Spinal cord (tissue), 10 donors: ENCODE measurements around the gene PGP. TPM values are rescaled to one million over a fixed set of nuclear protein-coding genes. Genes with fewer than 3 reads are reported as not detected.
A peak's percentile ranks its signal among the peaks of the same experiment; 100 is the strongest.

ENCODE experiments used
- DNase-seq, 6 donors: peaks; one replicate each; pipeline versions ENCODE4 v3.0.0 to v3.0.0-alpha.2; 2013 to 2015; ENCODE audit warnings: low spot score in 6 of 6, low read depth in 4 of 6
- H3K27ac ChIP-seq: one replicate; pipeline ENCODE4 v1.5.1; 2013; ENCODE audit warnings: low read depth, low read length, control low read depth
- H3K27me3 ChIP-seq: one replicate; pipeline ENCODE4 v1.6.1; 2013; ENCODE audit warnings: low read length; ENCODE audit not compliant: control insufficient read depth, insufficient read depth
- H3K36me3 ChIP-seq: one replicate; pipeline ENCODE4 v1.6.1; 2013; ENCODE audit warnings: low read length; ENCODE audit not compliant: control insufficient read depth, insufficient read depth
- H3K4me1 ChIP-seq: one replicate; pipeline ENCODE4 v1.6.1; 2013; ENCODE audit warnings: low read length; ENCODE audit not compliant: control insufficient read depth, insufficient read depth
- H3K4me3 ChIP-seq: one replicate; pipeline ENCODE4 v1.5.1; 2013; ENCODE audit warnings: low read depth, low read length, control low read depth
- H3K9me3 ChIP-seq: one replicate; pipeline ENCODE4 v1.6.1; 2013; ENCODE audit warnings: low read length; ENCODE audit not compliant: control insufficient read depth, insufficient read depth
- WGBS: methylation state at CpG from one replicate; pipeline ENCODE4 v1.1.5; 2013; ENCODE audit warnings: missing lambda C conversion rate; ENCODE audit not compliant: insufficient coverage; 5-methylcytosine and 5-hydroxymethylcytosine counted together
- polyA plus RNA-seq, 2 donors: library from polyadenylated mRNA; unstranded; fragments of 120-200 nt; gene quantifications; one replicate each; pipeline ENCODE4 v1.2.1, GENCODE V29; 2013; ENCODE audit not compliant: insufficient read length in 2 of 2
- total RNA-seq, 2 donors: library from RNA; depleted of rRNA in 1 of 2; stranded (reverse); fragments of 120-200 nt in 1 of 2; fragments of >200 nt in 1 of 2; gene quantifications; one replicate each; pipeline versions ENCODE4 v1.2.3 to v1.2.4, GENCODE V29; 2013 to 2014
- donor health status: healthy.

PGP gene
- total and polyA plus RNA-seq, 4 donors = 15.9 to 35.7 (median 21.8) TPM

- Histone ChIP-seq H3K27ac (no peak overlapping the region), H3K36me3 (peaks cover 58% of the 10 kb centered on the region), H3K9me3 (no peaks in the 10 kb centered on the region), H3K27me3 (no peaks in the 10 kb centered on the region), H3K4me3 (no peak overlapping the region), H3K4me1 (peaks cover 22% of the 10 kb centered on the region)
- no peak for DNase-seq
- WGBS = 85% methylated on average over 6 of the region's 9 CpGs
Measured at GRCh38 chr16:2226245-2226793, 11.7 kb upstream of the PGP start.

DNA sequence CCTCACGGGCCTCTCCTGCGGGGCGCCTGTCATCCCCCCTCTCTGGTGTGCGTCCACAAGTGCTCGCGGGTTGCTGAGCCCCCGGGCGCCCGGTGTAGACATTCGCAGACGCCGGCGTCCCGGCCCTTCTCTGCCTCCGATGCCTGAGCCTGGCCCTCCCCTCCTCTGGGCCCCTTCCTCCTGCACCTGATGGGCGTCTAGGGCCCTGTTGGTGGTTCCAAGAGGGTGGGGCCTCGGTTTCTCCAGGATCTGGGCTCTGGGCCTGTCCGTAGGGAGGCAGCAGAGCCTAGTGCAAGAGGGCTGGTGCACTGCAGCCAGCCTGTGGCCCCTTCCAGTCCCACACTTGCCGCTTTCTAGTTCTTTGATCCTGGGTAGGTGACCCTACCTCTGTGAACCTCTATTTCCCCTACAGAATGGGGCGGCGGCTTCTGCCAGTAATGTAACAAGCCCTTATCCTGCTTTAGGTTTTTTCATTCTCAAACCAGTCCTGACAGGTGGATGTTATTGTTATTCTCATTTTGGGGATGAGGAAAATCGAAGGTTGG is 9.4 kb upstream of the PGP start:
- peaks cover 22% of the 10 kb centered on the region for H3K4me1 ChIP-seq
- peak overlapping the region; percentile 82 for H3K4me3 ChIP-seq
- WGBS = 3% methylated on average over 20 of the region's 22 CpGs
- peaks cover 35% of the 10 kb centered on the region for H3K36me3 ChIP-seq
- no peaks in the 10 kb centered on the region for H3K27me3 ChIP-seq
- peak in 2 of 6 donors; percentile 26 to 54 for DNase-seq
- H3K27ac ChIP-seq = peak overlapping the region; percentile 84
- H3K9me3 ChIP-seq = no peaks in the 10 kb centered on the region

GRCh38 chr16:2223221-2223941 is 8.7 kb upstream of the PGP start, which contains the start of gene E4F1:
E4F1 (plus strand) TSS chr16:2223591; CDS start chr16:2223614, 23 bp downstream.
- DNase-seq = peak; percentile 89 to 99 (median 98)
- H3K27me3 ChIP-seq = no peaks in the 10 kb centered on the region
- WGBS = 0% methylated on average over 82 of the region's 82 CpGs
- peak within 1 kb of the TSS; percentile 82 for H3K4me3 ChIP-seq
- peaks cover 28% of the 10 kb centered on the region for H3K36me3 ChIP-seq
- H3K4me1 ChIP-seq = peaks cover 22% of the 10 kb centered on the region
- H3K27ac ChIP-seq = peak within 1 kb of the TSS; percentile 90
- H3K9me3 ChIP-seq = no peaks in the 10 kb centered on the region

- peaks cover 20% of the 10 kb centered on the region for H3K36me3 ChIP-seq
- no peak overlapping the region for H3K4me3 ChIP-seq
- no peak overlapping the region for H3K27ac ChIP-seq
- WGBS = 100% methylated on average over 2 of the region's 4 CpGs
- no peaks in the 10 kb centered on the region for H3K9me3 ChIP-seq
- H3K27me3 ChIP-seq = no peaks in the 10 kb centered on the region
- peaks cover 26% of the 10 kb centered on the region for H3K4me1 ChIP-seq
- DNase-seq = no peak
Measured at GRCh38 chr16:2216330-2216729, 1.7 kb upstream of the PGP start.

- Histone ChIP-seq H3K9me3 (no peaks in the 10 kb centered on the region), H3K27ac (no peak overlapping the region), H3K4me3 (peak overlapping the region; percentile 44), H3K4me1 (peaks cover 35% of the 10 kb centered on the region), H3K27me3 (no peaks in the 10 kb centered on the region), H3K36me3 (peaks cover 42% of the 10 kb centered on the region)
- no peak for DNase-seq
- WGBS = under 1% methylated on average over 98 of the region's 98 CpGs
Measured at GRCh38 chr16:2213817-2214718, 572 bp downstream of the PGP start.

GRCh38 chr16:2212362-2213324 is 2.0 kb downstream of the PGP start:
- DNase-seq = no peak
- Histone ChIP-seq H3K27ac (no peak overlapping the region), H3K9me3 (no peaks in the 10 kb centered on the region)

GRCh38 chr16:2211923-2212347 is 2.7 kb downstream of the PGP start:
- no peak overlapping the region for H3K4me3 ChIP-seq
- 84% methylated on average over 8 of the region's 11 CpGs for WGBS
- no peak overlapping the region for H3K27ac ChIP-seq
- peaks cover 43% of the 10 kb centered on the region for H3K4me1 ChIP-seq
- H3K36me3 ChIP-seq = peaks cover 64% of the 10 kb centered on the region
- H3K9me3 ChIP-seq = no peaks in the 10 kb centered on the region
- DNase-seq = no peak
- H3K27me3 ChIP-seq = no peaks in the 10 kb centered on the region

More at GRCh38 chr16:2212362-2213324, 2.0 kb downstream of the PGP start:
- Histone ChIP-seq H3K4me3 (peak overlapping the region; percentile 44), H3K36me3 (peaks cover 57% of the 10 kb centered on the region), H3K27me3 (no peaks in the 10 kb centered on the region), H3K4me1 (peaks cover 40% of the 10 kb centered on the region)
- WGBS = 80% methylated on average over 18 of the region's 19 CpGs

GRCh38 chr16:2210386-2211365 is 4.0 kb downstream of the PGP start, which contains the start of gene BRICD5:
BRICD5 (minus strand) TSS chr16:2210863; CDS start chr16:2210833, 30 bp downstream.
- 68% methylated on average over 22 of the region's 24 CpGs for WGBS
- Histone ChIP-seq H3K9me3 (no peaks in the 10 kb centered on the region), H3K27ac (no peak within 1 kb of the TSS), H3K4me3 (no peak within 1 kb of the TSS), H3K27me3 (no peaks in the 10 kb centered on the region), H3K4me1 (peaks cover 56% of the 10 kb centered on the region), H3K36me3 (peaks cover 73% of the 10 kb centered on the region)
- DNase-seq = no peak
